Activated T-cell treated with anti-CD3 and anti-CD28 coated beads, Interleukin-2, amount 50 U/mL, for 24 hours (primary cell): Measurements from ENCODE around the gene ACADL.
"Not testable (repeated sequence)": the region's sequence is repeated elsewhere in the genome, so short reads cannot be mapped to it uniquely, and the experiment has no call there.

ENCODE experiments used
- DNase-seq: peaks from one replicate; pipeline ENCODE4 v3.0.0-alpha.2; 2020
- H3K27ac Mint-ChIP-seq: 2 replicates; pipeline ENCODE4 v1.8.0; 2020; ENCODE audit warnings: mild to moderate bottlenecking, mixed read lengths
- H3K27me3 Mint-ChIP-seq: 2 replicates; pipeline ENCODE4 v1.8.0; 2020; ENCODE audit warnings: mixed read lengths
- H3K36me3 Mint-ChIP-seq: 2 replicates; pipeline ENCODE4 v1.8.0; 2020; ENCODE audit warnings: low read depth, mixed read lengths
- H3K4me1 Mint-ChIP-seq: 2 replicates; pipeline ENCODE4 v1.8.0; 2020; ENCODE audit warnings: low read depth, mixed read lengths
- H3K4me3 Mint-ChIP-seq: 2 replicates; pipeline ENCODE4 v1.8.0; 2020; ENCODE audit warnings: mild to moderate bottlenecking, moderate library complexity, mixed read lengths
- H3K9me3 Mint-ChIP-seq: 2 replicates; pipeline ENCODE4 v1.8.0; 2020; ENCODE audit warnings: mixed read lengths

ACADL gene

GRCh38 chr2:210189452-210190138 lies 35.7 kb downstream of the ACADL start:
- no peak for DNase-seq
- Mint-ChIP-seq H3K36me3 (peaks cover 3% of the 10 kb centered on the region), H3K4me1 (peaks cover 2% of the 10 kb centered on the region), H3K27me3 (peaks cover 7% of the 10 kb centered on the region), H3K9me3 (peaks cover 16% of the 10 kb centered on the region), H3K4me3 (no peak overlapping the region), H3K27ac (no peak overlapping the region)

- H3K4me1 Mint-ChIP-seq, result peaks cover 6% of the 10 kb centered on the region
- H3K36me3 Mint-ChIP-seq, result peaks cover 3% of the 10 kb centered on the region
- H3K27me3 Mint-ChIP-seq, result peaks cover 7% of the 10 kb centered on the region
- DNase-seq, result no peak
- H3K27ac Mint-ChIP-seq, result no peak overlapping the region
- H3K9me3 Mint-ChIP-seq, result peaks cover 24% of the 10 kb centered on the region
- no peak overlapping the region for H3K4me3 Mint-ChIP-seq
These were observed 36.5 kb downstream of the ACADL start for GRCh38 chr2:210188755-210189154.

GRCh38 chr2:210188190-210188589 lies 37.1 kb downstream of the ACADL start:
- Mint-ChIP-seq H3K36me3 (peaks cover 3% of the 10 kb centered on the region), H3K4me1 (peaks cover 9% of the 10 kb centered on the region), H3K9me3 (peaks cover 28% of the 10 kb centered on the region), H3K27ac (no peak overlapping the region), H3K27me3 (peaks cover 7% of the 10 kb centered on the region), H3K4me3 (no peak overlapping the region)
- DNase-seq, result no peak

GRCh38 chr2:210183936-210184335 lies 41.3 kb downstream of the ACADL start:
- H3K4me3 Mint-ChIP-seq, H3K36me3 Mint-ChIP-seq, DNase-seq, H3K27ac Mint-ChIP-seq: not testable (repeated sequence)
- Mint-ChIP-seq H3K27me3 (peaks cover 20% of the 10 kb centered on the region), H3K9me3 (peaks cover 34% of the 10 kb centered on the region), H3K4me1 (peaks cover 22% of the 10 kb centered on the region)

- H3K36me3 Mint-ChIP-seq, result not testable (repeated sequence)
- H3K27me3 Mint-ChIP-seq, result peaks cover 16% of the 10 kb centered on the region
- peaks cover 33% of the 10 kb centered on the region for H3K9me3 Mint-ChIP-seq
- peak; percentile 33 for DNase-seq
- peak overlapping the region; percentile 40 for H3K4me3 Mint-ChIP-seq
- H3K4me1 Mint-ChIP-seq, result peaks cover 20% of the 10 kb centered on the region
- H3K27ac Mint-ChIP-seq, result peak overlapping the region; percentile 10
These were observed 43.6 kb downstream of the ACADL start for GRCh38 chr2:210181606-210182088.

GRCh38 chr2:210181033-210181605 lies 44.1 kb downstream of the ACADL start:
- Mint-ChIP-seq H3K4me1 (peaks cover 20% of the 10 kb centered on the region), H3K27me3 (peaks cover 16% of the 10 kb centered on the region), H3K4me3 (peak overlapping the region; percentile 40), H3K27ac (peak overlapping the region; percentile 10), H3K9me3 (peaks cover 28% of the 10 kb centered on the region)
- DNase-seq, H3K36me3 Mint-ChIP-seq: not testable (repeated sequence)

- Mint-ChIP-seq H3K27me3 (peaks cover 14% of the 10 kb centered on the region), H3K27ac (no peak overlapping the region), H3K36me3 (peaks cover 3% of the 10 kb centered on the region), H3K9me3 (peaks cover 25% of the 10 kb centered on the region), H3K4me3 (no peak overlapping the region), H3K4me1 (peaks cover 20% of the 10 kb centered on the region)
- no peak for DNase-seq
These were observed 44.8 kb downstream of the ACADL start for GRCh38 chr2:210180477-210180876.

- no peak overlapping the region for H3K4me3 Mint-ChIP-seq
- DNase-seq, result no peak
- H3K27ac Mint-ChIP-seq, result no peak overlapping the region
- peaks cover 17% of the 10 kb centered on the region for H3K9me3 Mint-ChIP-seq
- H3K4me1 Mint-ChIP-seq, result peaks cover 20% of the 10 kb centered on the region
- no peaks in the 10 kb centered on the region for H3K36me3 Mint-ChIP-seq
- H3K27me3 Mint-ChIP-seq, result peaks cover 13% of the 10 kb centered on the region
These were observed 45.8 kb downstream of the ACADL start for GRCh38 chr2:210179351-210179990.

- Mint-ChIP-seq H3K9me3 (peaks cover 4% of the 10 kb centered on the region), H3K4me1 (peaks cover 14% of the 10 kb centered on the region), H3K27ac (no peak overlapping the region), H3K36me3 (no peaks in the 10 kb centered on the region), H3K27me3 (peaks cover 12% of the 10 kb centered on the region), H3K4me3 (no peak overlapping the region)
- no peak for DNase-seq
These were observed 47.5 kb downstream of the ACADL start for GRCh38 chr2:210177769-210178168.

- H3K27ac Mint-ChIP-seq, H3K4me3 Mint-ChIP-seq, H3K36me3 Mint-ChIP-seq, DNase-seq, H3K9me3 Mint-ChIP-seq, H3K27me3 Mint-ChIP-seq: not testable (repeated sequence)
- peaks cover 15% of the 10 kb centered on the region for H3K4me1 Mint-ChIP-seq
These were observed 48.1 kb downstream of the ACADL start for GRCh38 chr2:210177115-210177514.

- H3K27me3 Mint-ChIP-seq, result peaks cover 4% of the 10 kb centered on the region
- DNase-seq, result no peak
- H3K27ac Mint-ChIP-seq, result no peak overlapping the region
- H3K4me3 Mint-ChIP-seq, result no peak overlapping the region
- peaks cover 22% of the 10 kb centered on the region for H3K4me1 Mint-ChIP-seq
- H3K36me3 Mint-ChIP-seq, result peaks cover 9% of the 10 kb centered on the region
- no peaks in the 10 kb centered on the region for H3K9me3 Mint-ChIP-seq
These were observed 51.2 kb downstream of the ACADL start for GRCh38 chr2:210174086-210174485.

GRCh38 chr2:210172219-210172575 lies 53.0 kb downstream of the ACADL start:
- no peak for DNase-seq
- H3K9me3 Mint-ChIP-seq, result no peaks in the 10 kb centered on the region
- H3K4me3 Mint-ChIP-seq, result peak overlapping the region; percentile 97
- H3K36me3 Mint-ChIP-seq, result peaks cover 9% of the 10 kb centered on the region
- peaks cover 36% of the 10 kb centered on the region for H3K4me1 Mint-ChIP-seq
- peak overlapping the region; percentile 89 for H3K27ac Mint-ChIP-seq
- peaks cover 4% of the 10 kb centered on the region for H3K27me3 Mint-ChIP-seq

- Mint-ChIP-seq H3K36me3 (peaks cover 9% of the 10 kb centered on the region), H3K27me3 (peaks cover 4% of the 10 kb centered on the region), H3K4me3 (peak within 1 kb of the TSS; percentile 97), H3K27ac (peak within 1 kb of the TSS; percentile 99), H3K9me3 (no peaks in the 10 kb centered on the region), H3K4me1 (peaks cover 38% of the 10 kb centered on the region)
- peak; percentile 98 for DNase-seq
These were observed 53.7 kb downstream of the ACADL start, which contains the start of gene KANSL1L for GRCh38 chr2:210171309-210172218. TSS of gene KANSL1L (minus strand) at chr2:210171409. CDS start at chr2:210154582, 16,827 bp downstream.
